Epithelial cell of esophagus (primary cell): ENCODE results near the gene ST8SIA1.

ENCODE experiments used
- DNase-seq: peaks from one replicate; pipeline ENCODE4 v3.0.0; 2010; ENCODE audit warnings: low read depth
- H3K4me3 ChIP-seq: 2 replicates; pipeline ENCODE4 v1.5.1; 2011; ENCODE audit warnings: mild to moderate bottlenecking, low read length, control low read depth
- TF ChIP-seq, protein P1 (sequence below): IDR thresholded peaks from 2 replicates; pipeline ENCODE4 v1.5.1; 2011; ENCODE audit warnings: low read depth, mild to moderate bottlenecking, low read length, control low read depth, inconsistent platforms; ENCODE audit not compliant: insufficient read depth; ENCODE audit errors: missing control alignments

Gene ST8SIA1

DNA sequence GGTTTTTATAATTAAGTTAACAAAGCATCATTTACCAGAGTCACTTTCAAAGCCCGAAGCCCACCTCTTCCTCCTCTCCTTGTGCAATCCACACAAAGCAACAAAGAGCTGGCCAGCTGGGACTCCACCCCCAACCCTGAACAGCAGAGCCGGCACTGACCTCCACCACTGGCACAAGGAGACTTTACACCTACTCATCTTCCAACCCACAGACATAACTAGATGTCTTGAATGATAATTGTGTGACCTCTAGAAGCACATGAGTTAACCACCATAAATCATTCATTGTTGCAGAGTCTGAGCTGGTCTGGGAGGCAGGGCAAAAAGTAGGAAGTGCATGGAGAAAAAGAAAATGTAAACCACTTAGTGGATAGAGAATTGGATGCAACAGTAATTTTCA lies 72.2 kb downstream of the ST8SIA1 start:
- TF ChIP-seq, protein P1, sequence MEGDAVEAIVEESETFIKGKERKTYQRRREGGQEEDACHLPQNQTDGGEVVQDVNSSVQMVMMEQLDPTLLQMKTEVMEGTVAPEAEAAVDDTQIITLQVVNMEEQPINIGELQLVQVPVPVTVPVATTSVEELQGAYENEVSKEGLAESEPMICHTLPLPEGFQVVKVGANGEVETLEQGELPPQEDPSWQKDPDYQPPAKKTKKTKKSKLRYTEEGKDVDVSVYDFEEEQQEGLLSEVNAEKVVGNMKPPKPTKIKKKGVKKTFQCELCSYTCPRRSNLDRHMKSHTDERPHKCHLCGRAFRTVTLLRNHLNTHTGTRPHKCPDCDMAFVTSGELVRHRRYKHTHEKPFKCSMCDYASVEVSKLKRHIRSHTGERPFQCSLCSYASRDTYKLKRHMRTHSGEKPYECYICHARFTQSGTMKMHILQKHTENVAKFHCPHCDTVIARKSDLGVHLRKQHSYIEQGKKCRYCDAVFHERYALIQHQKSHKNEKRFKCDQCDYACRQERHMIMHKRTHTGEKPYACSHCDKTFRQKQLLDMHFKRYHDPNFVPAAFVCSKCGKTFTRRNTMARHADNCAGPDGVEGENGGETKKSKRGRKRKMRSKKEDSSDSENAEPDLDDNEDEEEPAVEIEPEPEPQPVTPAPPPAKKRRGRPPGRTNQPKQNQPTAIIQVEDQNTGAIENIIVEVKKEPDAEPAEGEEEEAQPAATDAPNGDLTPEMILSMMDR, result no peak
- H3K4me3 ChIP-seq, result no peak overlapping the region
- no peak for DNase-seq

DNA sequence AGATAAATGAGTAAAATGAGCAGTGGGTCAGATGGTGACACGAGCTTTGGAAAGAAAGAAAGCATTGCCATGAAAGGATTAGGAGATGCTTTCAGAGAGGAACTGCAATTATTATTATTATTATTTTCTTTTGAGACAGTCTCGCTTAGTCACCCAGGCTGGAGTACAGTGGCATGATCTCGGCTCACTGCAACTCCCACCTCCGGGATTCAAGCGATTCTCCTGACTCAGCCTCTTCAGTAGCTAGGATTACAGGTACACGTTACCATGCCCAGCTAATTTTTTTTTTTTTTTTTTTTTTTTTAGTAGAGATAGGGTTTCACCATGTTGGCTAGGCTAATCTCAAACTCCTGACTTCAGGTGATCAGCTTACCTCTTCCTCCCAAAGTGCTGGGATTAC lies 77.4 kb downstream of the ST8SIA1 start:
- TF ChIP-seq, protein P1, result no peak
- no peak overlapping the region for H3K4me3 ChIP-seq
- peak; percentile 82 for DNase-seq

DNA sequence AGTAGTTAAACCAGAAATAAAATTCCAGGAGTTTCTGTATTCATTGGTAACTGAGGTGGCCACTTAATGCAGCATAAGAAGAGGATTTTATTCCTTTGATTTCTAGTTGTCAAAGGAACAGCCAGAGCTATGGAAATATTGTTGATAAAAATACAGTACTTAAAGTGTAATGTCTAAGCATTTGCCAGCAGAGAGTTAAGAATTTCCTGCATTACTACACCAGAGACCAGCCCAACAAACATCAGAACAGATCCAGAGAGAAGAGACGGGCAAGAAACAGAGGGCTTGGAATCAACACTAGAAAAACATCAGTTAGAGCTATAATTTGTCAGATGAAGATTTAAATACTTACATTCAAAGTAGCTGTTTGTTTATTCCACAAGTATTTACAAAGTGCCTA lies 77.9 kb downstream of the ST8SIA1 start:
- TF ChIP-seq, protein P1, result no peak
- no peak for DNase-seq
- H3K4me3 ChIP-seq, result no peak overlapping the region

DNA sequence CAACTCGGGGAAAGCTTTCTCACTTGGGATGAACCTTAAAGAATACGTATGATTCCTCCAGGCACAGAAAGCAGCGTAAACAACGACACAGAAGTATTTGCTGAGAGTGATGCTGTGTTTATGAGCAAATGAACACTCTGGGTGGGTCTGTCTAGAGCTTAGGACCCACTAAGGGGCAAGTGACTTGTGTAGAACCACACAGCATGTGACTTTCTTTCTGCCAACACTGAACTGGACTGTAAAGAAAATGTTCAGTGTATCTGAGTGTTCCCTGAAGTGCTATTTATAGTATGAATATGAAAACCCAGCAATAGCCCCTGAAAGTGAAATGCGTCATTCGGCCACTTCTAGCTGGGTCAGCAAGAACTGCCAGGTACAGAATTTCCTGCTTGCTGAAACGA lies 78.5 kb downstream of the ST8SIA1 start:
- no peak overlapping the region for H3K4me3 ChIP-seq
- TF ChIP-seq, protein P1, result no peak
- DNase-seq, result no peak

DNA sequence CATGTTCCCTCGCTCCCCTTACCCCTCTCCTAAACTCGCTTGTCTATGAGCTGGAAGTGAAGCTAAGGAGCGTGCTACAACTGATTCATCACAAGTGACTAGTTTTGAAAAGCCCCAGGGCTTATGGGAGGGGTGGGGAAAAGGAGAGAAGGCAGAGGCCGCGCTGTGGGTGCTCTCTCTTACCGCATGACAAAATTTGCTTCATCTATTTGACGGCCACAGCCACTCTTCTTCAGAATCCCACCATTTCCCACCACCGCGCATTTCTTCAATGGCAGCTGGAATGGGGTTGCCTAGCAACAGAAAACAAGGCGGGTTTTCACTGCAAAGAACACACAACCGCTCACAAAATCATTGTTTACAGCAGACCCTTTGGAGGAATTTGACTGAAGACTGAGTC lies 79.4 kb downstream of the ST8SIA1 start:
- no peak overlapping the region for H3K4me3 ChIP-seq
- DNase-seq, result peak; percentile 93
- TF ChIP-seq, protein P1, result no peak

DNA sequence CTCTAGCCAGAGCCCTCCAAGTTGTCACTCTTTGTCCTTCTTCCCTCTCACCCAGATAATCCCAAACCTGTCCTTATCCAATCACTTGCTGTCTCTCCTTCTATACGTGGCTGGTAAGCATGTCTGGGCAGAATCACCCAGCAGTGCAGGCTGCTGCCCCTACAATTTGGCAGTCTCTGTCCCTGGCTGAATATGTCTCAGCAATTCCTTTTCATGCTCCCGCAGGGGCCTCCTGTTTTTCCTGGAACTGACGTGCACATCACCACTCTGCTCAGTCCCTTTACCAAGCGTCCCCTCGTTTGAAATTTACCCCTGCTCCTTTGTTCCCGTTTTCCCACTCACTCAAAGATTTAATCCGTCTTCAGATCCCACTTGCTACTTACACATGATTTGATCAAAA lies 80.0 kb downstream of the ST8SIA1 start:
- no peak overlapping the region for H3K4me3 ChIP-seq
- TF ChIP-seq, protein P1, result no peak
- DNase-seq, result peak; percentile 59

DNA sequence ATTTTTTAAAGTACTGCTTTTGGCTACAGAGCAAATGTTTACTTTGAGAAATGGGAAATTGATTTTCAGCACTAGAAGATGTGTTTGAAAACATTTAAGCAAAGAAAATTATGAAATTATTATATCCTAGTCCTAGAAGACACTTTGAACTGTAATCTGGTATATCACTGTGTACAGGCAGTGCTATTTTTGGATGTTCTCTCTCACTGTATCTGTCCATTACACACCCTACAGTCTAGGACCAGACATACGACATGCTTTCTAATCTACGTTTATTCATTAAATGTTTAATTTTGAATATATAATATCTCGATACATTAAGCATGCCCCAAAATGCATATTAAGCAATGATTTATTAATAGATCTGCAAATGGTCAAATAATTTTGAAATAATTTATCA lies 82.5 kb downstream of the ST8SIA1 start:
- TF ChIP-seq, protein P1, result no peak
- no peak overlapping the region for H3K4me3 ChIP-seq
- DNase-seq, result no peak
